SK-N-SH (cell line): ENCODE results near the gene COL12A1. TPM values are rescaled to one million over a fixed set of nuclear protein-coding genes. Genes with fewer than 3 reads are reported as not detected.

Source experiments
- CTCF ChIA-PET: fragments of 300-600, 350-600 bp; formaldehyde crosslinking; extraction: SDS; loops from one replicate; lab custom pipeline; 2021; lab: Yijun Ruan, JAX
- POLR2A ChIA-PET: fragments of 350-600 bp; sonication (Branson Sonifier 250); formaldehyde crosslinking; extraction: SDS; loops from one replicate; lab custom pipeline; 2020; ENCODE audit warnings: antibody characterized with exemption, inconsistent platforms; lab: Yijun Ruan, JAX
- DNase-seq: peaks from one replicate; pipeline ENCODE4 v3.0.0; 2012
- H2AFZ ChIP-seq: fragments of 200-600 bp; sonication (generic); 2 replicates; pipeline ENCODE4 v1.8.1; 2016; ENCODE audit warnings: antibody characterized with exemption, mild to moderate bottlenecking, low read depth
- H3F3A ChIP-seq: fragments of 200-600 bp; sonication (generic); replicated peaks from 2 replicates; pipeline ENCODE3; 2016; ENCODE audit warnings: antibody characterized with exemption, mild to moderate bottlenecking; ENCODE audit not compliant: insufficient read depth
- H3K27ac ChIP-seq, 2 experiments: fragments of 200-500 bp in 1 of 2; fragments of 200-600 bp in 1 of 2; sonication (Bioruptor generic) in 1 of 2; sonication (generic), shearing (Covaris generic) in 1 of 2; 2 replicates each; pipeline versions ENCODE4 v1.5.1 to v1.6.1; 2014 to 2016; ENCODE audit warnings: low read depth in 2 of 2, inconsistent platforms in 1 of 2, low read length in 1 of 2, mild to moderate bottlenecking in 1 of 2, mixed read lengths in 1 of 2
- H3K27me3 ChIP-seq: fragments of 200-600 bp; sonication (generic), shearing (Covaris generic); 2 replicates; pipeline ENCODE4 v1.6.1; 2016; ENCODE audit warnings: mixed run types; ENCODE audit not compliant: insufficient read depth
- H3K36me3 ChIP-seq, 2 experiments: fragments of 200-500 bp in 1 of 2; fragments of 200-600 bp in 1 of 2; sonication (Bioruptor generic) in 1 of 2; sonication (generic) in 1 of 2; replicated peaks in 1 of 2; 2 replicates each; pipeline versions ENCODE3 to v1.5.1; 2014 to 2016; ENCODE audit warnings: low read length in 1 of 2, mild to moderate bottlenecking in 1 of 2; ENCODE audit not compliant: insufficient read depth in 2 of 2, control insufficient read depth in 1 of 2
- H3K4me1 ChIP-seq, 2 experiments: fragments of 200-500 bp in 1 of 2; fragments of 200-600 bp in 1 of 2; sonication (Bioruptor generic) in 1 of 2; sonication (generic), shearing (Covaris generic) in 1 of 2; 2 replicates each; pipeline versions ENCODE4 v1.5.1 to v1.6.1; 2014 to 2016; ENCODE audit warnings: low read depth in 1 of 2, low read length in 1 of 2, mixed run types in 1 of 2; ENCODE audit not compliant: insufficient read depth in 2 of 2, control insufficient read depth in 1 of 2
- H3K4me2 ChIP-seq: fragments of 200-600 bp; sonication (generic), shearing (Covaris generic); 2 replicates; pipeline ENCODE4 v1.6.1; 2017; ENCODE audit warnings: mixed run types
- H3K4me3 ChIP-seq, 2 experiments: fragments of 200-500 bp in 1 of 2; fragments of 200-600 bp in 1 of 2; sonication (Bioruptor generic) in 1 of 2; sonication (generic), shearing (Covaris generic) in 1 of 2; 2 replicates each; pipeline versions ENCODE4 v1.5.1 to v1.8.1; 2014 to 2016; ENCODE audit warnings: low read depth in 2 of 2, inconsistent platforms in 1 of 2, low read length in 1 of 2, mild to moderate bottlenecking in 1 of 2, mixed read lengths in 1 of 2, moderate library complexity in 1 of 2
- H3K79me2 ChIP-seq: fragments of 200-600 bp; sonication (generic); 2 replicates; pipeline ENCODE4 v1.8.1; 2017; ENCODE audit warnings: mild to moderate bottlenecking; ENCODE audit not compliant: insufficient read depth
- H3K9ac ChIP-seq: fragments of 200-600 bp; sonication (generic); 2 replicates; pipeline ENCODE4 v1.6.1; 2017; ENCODE audit warnings: mixed run types
- H3K9me2 ChIP-seq: fragments of 200-600 bp; sonication (generic); 2 replicates; pipeline ENCODE4 v1.6.1; 2017; ENCODE audit warnings: mixed run types
- H3K9me3 ChIP-seq: fragments of 200-600 bp; sonication (generic); 2 replicates; pipeline ENCODE4 v1.6.1; 2017; ENCODE audit warnings: mixed run types, mild to moderate bottlenecking, moderate library complexity
- H4K20me1 ChIP-seq: fragments of 200-600 bp; sonication (generic); 2 replicates; pipeline ENCODE4 v1.6.1; 2017; ENCODE audit warnings: mild to moderate bottlenecking, mixed run types; ENCODE audit not compliant: insufficient read depth
- CHD2 ChIP-seq: fragments of 150-350 bp; IDR thresholded peaks from 2 replicates; pipeline ENCODE4 v1.6.1; 2018; ENCODE audit warnings: low read length; ENCODE audit not compliant: partially characterized antibody
- CTCF ChIP-seq: fragments of 200-600 bp; sonication (generic); IDR thresholded peaks from 2 replicates; pipeline ENCODE4 v1.6.1; 2017; ENCODE audit warnings: antibody characterized with exemption, mild to moderate bottlenecking, moderate library complexity
- ELF1 ChIP-seq: IDR thresholded peaks from 2 replicates; pipeline ENCODE4 v1.4.0; 2012
- EZH2phosphoT487 ChIP-seq: fragments of 200-600 bp; sonication (generic); IDR thresholded peaks from 2 replicates; pipeline ENCODE4 v1.6.1; 2017; ENCODE audit warnings: low read depth, mixed run types, mild to moderate bottlenecking, antibody characterized with exemption, moderate library complexity, borderline replicate concordance
- FOSL2 ChIP-seq: IDR thresholded peaks from 2 replicates; pipeline ENCODE4 v1.4.0; 2012; ENCODE audit warnings: low read depth, mild to moderate bottlenecking, moderate library complexity, borderline replicate concordance
- FOXJ3 ChIP-seq: sonication (generic); formaldehyde crosslinking; IDR thresholded peaks from 2 replicates; pipeline ENCODE4 v1.5.1; 2020; ENCODE audit warnings: mild to moderate bottlenecking, missing genetic modification reagents
- GATA2 ChIP-seq: sonication (generic); formaldehyde crosslinking; IDR thresholded peaks from 2 replicates; pipeline ENCODE4 v1.5.0; 2020; ENCODE audit warnings: mild to moderate bottlenecking, missing genetic modification reagents
- JUND ChIP-seq: IDR thresholded peaks from 2 replicates; pipeline ENCODE4 v1.4.0; 2012
- NFIC ChIP-seq: IDR thresholded peaks from 2 replicates; pipeline ENCODE4 v1.4.0; 2012; ENCODE audit warnings: borderline replicate concordance
- POLR2AphosphoS5 ChIP-seq: IDR thresholded peaks from 2 replicates; pipeline ENCODE4 v1.6.1; 2012; ENCODE audit warnings: low read depth, low read length
- RAD21 ChIP-seq: IDR thresholded peaks from 2 replicates; pipeline ENCODE4 v1.6.1; 2012; ENCODE audit warnings: mild to moderate bottlenecking, low read length
- RXRA ChIP-seq: IDR thresholded peaks from 2 replicates; pipeline ENCODE4 v1.4.0; 2012; ENCODE audit warnings: low read depth, mild to moderate bottlenecking, borderline replicate concordance
- TAF1 ChIP-seq: IDR thresholded peaks from 2 replicates; pipeline ENCODE4 v1.6.1; 2012; ENCODE audit warnings: low read depth, mild to moderate bottlenecking, low read length, moderate library complexity, borderline replicate concordance
- WGBS: methylation state at CpG from one replicate; pipeline ENCODE4 v1.1.6; 2017; ENCODE audit warnings: low lambda C conversion rate; 5-methylcytosine and 5-hydroxymethylcytosine counted together
- polyA plus RNA-seq, 3 experiments: library from polyadenylated mRNA; depleted of rRNA; stranded (reverse); fragments of >200 nt; gene quantifications; 2 replicates each; pipeline ENCODE4 v1.2.3, GENCODE V29; 2012
- TF ChIP-seq, protein P1 (sequence below): IDR thresholded peaks from 2 replicates; pipeline ENCODE4 v1.6.1; 2012; ENCODE audit warnings: mild to moderate bottlenecking, low read depth, low read length, moderate library complexity
- TF ChIP-seq, protein P2 (sequence below): IDR thresholded peaks from 2 replicates; pipeline ENCODE4 v1.4.0; 2012; ENCODE audit warnings: low read depth
- TF ChIP-seq, protein P3 (sequence below): IDR thresholded peaks from 2 replicates; pipeline ENCODE4 v1.4.0; 2012; ENCODE audit warnings: low read depth, borderline replicate concordance

The COL12A1 gene
- polyA plus RNA-seq, 1 of the 3 experiments (the other 2 are of a cell fraction) = 0.03 TPM

DNA sequence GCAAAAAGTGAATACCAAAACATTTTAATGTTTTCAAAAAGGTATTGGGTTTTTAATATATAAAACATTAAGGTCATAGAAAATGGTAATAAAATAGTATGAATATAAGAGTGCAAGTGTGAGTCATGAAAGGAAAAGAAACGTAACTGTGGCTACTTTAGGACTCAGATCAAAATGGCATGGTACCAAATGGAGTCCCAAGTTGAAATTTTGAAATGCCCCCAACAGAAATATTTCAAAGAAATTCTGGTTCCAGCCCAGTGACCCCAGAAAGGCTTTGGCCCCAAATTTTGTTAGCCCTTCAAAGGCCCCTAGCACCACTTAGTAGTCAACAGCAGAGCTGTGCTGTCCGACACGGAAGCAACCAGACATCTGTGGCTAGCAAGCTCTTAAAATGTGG lies 6.0 kb downstream of the COL12A1 start:
- Histone ChIP-seq H3K27me3 (peaks cover 45% of the 10 kb centered on the region), H3K9ac (no peak overlapping the region), H4K20me1 (no peaks in the 10 kb centered on the region), H3K9me3 (no peaks in the 10 kb centered on the region), H3K9me2 (no peaks in the 10 kb centered on the region), H3K79me2 (no peaks in the 10 kb centered on the region), H3K4me1 (no peaks in the 10 kb centered on the region; a peak in 1 of 4 replicates), H3K4me2 (no peak overlapping the region), H3K36me3 (no peaks in the 10 kb centered on the region), H2AFZ (no peak overlapping the region), H3K4me3 (no peak overlapping the region), H3F3A (peaks cover 9% of the 10 kb centered on the region), H3K27ac (no peak overlapping the region)
- POLR2A ChIA-PET = no interaction called here
- no peak for DNase-seq
- 10% methylated on average over 1 of the region's 3 CpGs for WGBS
- CTCF ChIA-PET = interaction anchor here (1.0 to 4.9 kb wide), 2 partner anchors 9 to 856 kb away, joined by 3 to 29 read pairs; no protein-coding TSS in a partner anchor
- TF ChIP-seq CTCF (no peak), RXRA (no peak), RAD21 (no peak), FOXJ3 (CRISPR knock-in tag) (no peak), TAF1 (no peak), ELF1 (no peak), EZH2phosphoT487 (no peak), CHD2 (no peak), NFIC (no peak), GATA2 (CRISPR knock-in tag) (no peak), JUND (no peak), POLR2AphosphoS5 (no peak), FOSL2 (no peak)
- TF ChIP-seq, protein P1, sequence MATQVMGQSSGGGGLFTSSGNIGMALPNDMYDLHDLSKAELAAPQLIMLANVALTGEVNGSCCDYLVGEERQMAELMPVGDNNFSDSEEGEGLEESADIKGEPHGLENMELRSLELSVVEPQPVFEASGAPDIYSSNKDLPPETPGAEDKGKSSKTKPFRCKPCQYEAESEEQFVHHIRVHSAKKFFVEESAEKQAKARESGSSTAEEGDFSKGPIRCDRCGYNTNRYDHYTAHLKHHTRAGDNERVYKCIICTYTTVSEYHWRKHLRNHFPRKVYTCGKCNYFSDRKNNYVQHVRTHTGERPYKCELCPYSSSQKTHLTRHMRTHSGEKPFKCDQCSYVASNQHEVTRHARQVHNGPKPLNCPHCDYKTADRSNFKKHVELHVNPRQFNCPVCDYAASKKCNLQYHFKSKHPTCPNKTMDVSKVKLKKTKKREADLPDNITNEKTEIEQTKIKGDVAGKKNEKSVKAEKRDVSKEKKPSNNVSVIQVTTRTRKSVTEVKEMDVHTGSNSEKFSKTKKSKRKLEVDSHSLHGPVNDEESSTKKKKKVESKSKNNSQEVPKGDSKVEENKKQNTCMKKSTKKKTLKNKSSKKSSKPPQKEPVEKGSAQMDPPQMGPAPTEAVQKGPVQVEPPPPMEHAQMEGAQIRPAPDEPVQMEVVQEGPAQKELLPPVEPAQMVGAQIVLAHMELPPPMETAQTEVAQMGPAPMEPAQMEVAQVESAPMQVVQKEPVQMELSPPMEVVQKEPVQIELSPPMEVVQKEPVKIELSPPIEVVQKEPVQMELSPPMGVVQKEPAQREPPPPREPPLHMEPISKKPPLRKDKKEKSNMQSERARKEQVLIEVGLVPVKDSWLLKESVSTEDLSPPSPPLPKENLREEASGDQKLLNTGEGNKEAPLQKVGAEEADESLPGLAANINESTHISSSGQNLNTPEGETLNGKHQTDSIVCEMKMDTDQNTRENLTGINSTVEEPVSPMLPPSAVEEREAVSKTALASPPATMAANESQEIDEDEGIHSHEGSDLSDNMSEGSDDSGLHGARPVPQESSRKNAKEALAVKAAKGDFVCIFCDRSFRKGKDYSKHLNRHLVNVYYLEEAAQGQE = no peak
- TF ChIP-seq, protein P2, sequence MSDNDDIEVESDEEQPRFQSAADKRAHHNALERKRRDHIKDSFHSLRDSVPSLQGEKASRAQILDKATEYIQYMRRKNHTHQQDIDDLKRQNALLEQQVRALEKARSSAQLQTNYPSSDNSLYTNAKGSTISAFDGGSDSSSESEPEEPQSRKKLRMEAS = no peak
- TF ChIP-seq, protein P3, sequence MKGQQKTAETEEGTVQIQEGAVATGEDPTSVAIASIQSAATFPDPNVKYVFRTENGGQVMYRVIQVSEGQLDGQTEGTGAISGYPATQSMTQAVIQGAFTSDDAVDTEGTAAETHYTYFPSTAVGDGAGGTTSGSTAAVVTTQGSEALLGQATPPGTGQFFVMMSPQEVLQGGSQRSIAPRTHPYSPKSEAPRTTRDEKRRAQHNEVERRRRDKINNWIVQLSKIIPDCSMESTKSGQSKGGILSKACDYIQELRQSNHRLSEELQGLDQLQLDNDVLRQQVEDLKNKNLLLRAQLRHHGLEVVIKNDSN = no peak
